ENCODE measurements around the gene PSMA5. TPM values are rescaled to one million over a fixed set of nuclear protein-coding genes. Genes with fewer than 3 reads are reported as not detected.
A peak's percentile ranks its signal among the peaks of the same experiment; 100 is the strongest.

PSMA5 gene
- total RNA-seq, 1 donor from 2014 or later, result 23.1 TPM

- no peak for DNase-seq (ENCODE audit: extremely low spot score in 2 of 2)
- Histone ChIP-seq H3K9me3 (no peaks in the 10 kb centered on the region), H3K27me3 (no peaks in the 10 kb centered on the region), H3K36me3 (no peaks in the 10 kb centered on the region), H3K4me3 (no peak overlapping the region), H3K4me1 (peaks cover 16% of the 10 kb centered on the region), H3K27ac (peak overlapping the region; percentile 69)
- intact Hi-C loops (cut with DNase I), result no loop called here
- TF ChIP-seq POLR2AphosphoS5 (IDR thresholded peaks at IDR 0.05; ENCODE audit: insufficient read depth in 1 of 2, low read depth in 1 of 2), result no peak
- no peak for TF ChIP-seq POLR2A (IDR thresholded peaks at IDR 0.05)
- TF ChIP-seq CTCF (IDR thresholded peaks at IDR 0.05), result no peak
These were observed 37.2 kb downstream of the PSMA5 start for GRCh38 chr1:109388884-109389637.

GRCh38 chr1:109388208-109388711 lies 38.0 kb downstream of the PSMA5 start:
- no peak overlapping the region for H3K27ac ChIP-seq
- no peak overlapping the region for H3K4me3 ChIP-seq
- intact Hi-C loops (cut with DNase I), result no loop called here
- TF ChIP-seq POLR2AphosphoS5 (IDR thresholded peaks at IDR 0.05; ENCODE audit: insufficient read depth in 1 of 2, low read depth in 1 of 2) (no peak), POLR2A (IDR thresholded peaks at IDR 0.05) (no peak), CTCF (IDR thresholded peaks at IDR 0.05) (no peak)
- H3K4me1 ChIP-seq, result peaks cover 16% of the 10 kb centered on the region
- H3K9me3 ChIP-seq, result no peaks in the 10 kb centered on the region
- H3K36me3 ChIP-seq, result no peaks in the 10 kb centered on the region
- no peaks in the 10 kb centered on the region for H3K27me3 ChIP-seq
- DNase-seq (ENCODE audit: extremely low spot score in 2 of 2), result no peak

GRCh38 chr1:109386054-109386717 lies 40.1 kb downstream of the PSMA5 start:
- Histone ChIP-seq H3K4me1 (no peaks in the 10 kb centered on the region), H3K9me3 (no peaks in the 10 kb centered on the region), H3K27ac (no peak overlapping the region), H3K36me3 (no peaks in the 10 kb centered on the region), H3K27me3 (no peaks in the 10 kb centered on the region), H3K4me3 (no peak overlapping the region)
- TF ChIP-seq POLR2A (IDR thresholded peaks at IDR 0.05), result no peak
- TF ChIP-seq POLR2AphosphoS5 (IDR thresholded peaks at IDR 0.05; ENCODE audit: insufficient read depth in 1 of 2, low read depth in 1 of 2), result no peak
- no peak for TF ChIP-seq CTCF (IDR thresholded peaks at IDR 0.05)
- no peak for DNase-seq (ENCODE audit: extremely low spot score in 2 of 2)
- intact Hi-C loops (cut with DNase I), result no loop called here

- no peak for DNase-seq (ENCODE audit: extremely low spot score in 2 of 2)
- no peaks in the 10 kb centered on the region for H3K4me1 ChIP-seq
- H3K27me3 ChIP-seq, result no peaks in the 10 kb centered on the region
- intact Hi-C loops (cut with DNase I), result no loop called here
- H3K9me3 ChIP-seq, result no peaks in the 10 kb centered on the region
- H3K4me3 ChIP-seq, result no peak overlapping the region
- no peak overlapping the region for H3K27ac ChIP-seq
- H3K36me3 ChIP-seq, result no peaks in the 10 kb centered on the region
- TF ChIP-seq POLR2A (IDR thresholded peaks at IDR 0.05) (no peak), POLR2AphosphoS5 (IDR thresholded peaks at IDR 0.05; ENCODE audit: insufficient read depth in 1 of 2, low read depth in 1 of 2) (no peak), CTCF (IDR thresholded peaks at IDR 0.05) (no peak)
These were observed 40.8 kb downstream of the PSMA5 start for GRCh38 chr1:109385417-109385816.

- no peaks in the 10 kb centered on the region for H3K27me3 ChIP-seq
- no peaks in the 10 kb centered on the region for H3K4me1 ChIP-seq
- no peak for DNase-seq (ENCODE audit: extremely low spot score in 2 of 2)
- H3K4me3 ChIP-seq, result no peak overlapping the region
- no peaks in the 10 kb centered on the region for H3K36me3 ChIP-seq
- H3K9me3 ChIP-seq, result no peaks in the 10 kb centered on the region
- intact Hi-C loops (cut with DNase I), result no loop called here
- H3K27ac ChIP-seq, result peak overlapping the region; percentile 8
- TF ChIP-seq POLR2AphosphoS5 (IDR thresholded peaks at IDR 0.05; ENCODE audit: insufficient read depth in 1 of 2, low read depth in 1 of 2) (no peak), CTCF (IDR thresholded peaks at IDR 0.05) (no peak), POLR2A (IDR thresholded peaks at IDR 0.05) (no peak)
These were observed 42.4 kb downstream of the PSMA5 start for GRCh38 chr1:109383854-109384253.

Data from vagina (tissue), 2 donors.